ENCODE results near the gene LMO7.

GRCh38 chr13:75839406-75839805 lies 203.3 kb downstream of the LMO7 start:
- no peak for TF ChIP-seq POLR2AphosphoS5 (IDR thresholded peaks at IDR 0.05; ENCODE audit: borderline replicate concordance, low read depth, low read length)
- TF ChIP-seq EZH2 (IDR thresholded peaks at IDR 0.05): no peak

All from SK-N-MC (cell line).